GM21526 (cell line): ENCODE data around the gene ENTPD3.

Experiments
- ATAC-seq: cut with Tn5 transposase; IDR thresholded peaks from one replicate; pipeline ENCODE4 v1.9.1; 2021; ENCODE audit warnings: moderate library complexity; ENCODE audit not compliant: unreplicated experiment, low FRiP score

The ENTPD3 gene

GRCh38 chr3:40398346-40398745 is 11.4 kb downstream of the ENTPD3 start:
- ATAC-seq, result no peak

GRCh38 chr3:40404591-40405198 is 17.7 kb downstream of the ENTPD3 start:
- ATAC-seq, result no peak

GRCh38 chr3:40407007-40407406 is 20.0 kb downstream of the ENTPD3 start:
- ATAC-seq, result no peak

- no peak for ATAC-seq
These were observed 20.6 kb downstream of the ENTPD3 start for GRCh38 chr3:40407611-40408010.

- no peak for ATAC-seq
These were observed 27.3 kb downstream of the ENTPD3 start for GRCh38 chr3:40414270-40414669.

- ATAC-seq, result no peak
These were observed 31.0 kb downstream of the ENTPD3 start for GRCh38 chr3:40417845-40418543.

- no peak for ATAC-seq
These were observed 35.9 kb downstream of the ENTPD3 start for GRCh38 chr3:40422861-40423260.

GRCh38 chr3:40427045-40427669 is 40.2 kb downstream of the ENTPD3 start:
- no peak for ATAC-seq

- no peak for ATAC-seq
These were observed 45.8 kb downstream of the ENTPD3 start for GRCh38 chr3:40432793-40433192.

- no peak for ATAC-seq
These were observed 50.9 kb downstream of the ENTPD3 start for GRCh38 chr3:40437889-40438288.

GRCh38 chr3:40445062-40445461 is 58.1 kb downstream of the ENTPD3 start:
- ATAC-seq, result no peak

GRCh38 chr3:40445880-40446279 is 58.9 kb downstream of the ENTPD3 start:
- ATAC-seq, result no peak

GRCh38 chr3:40450438-40450837 is 63.5 kb downstream of the ENTPD3 start:
- ATAC-seq, result no peak

GRCh38 chr3:40451551-40451950 is 64.6 kb downstream of the ENTPD3 start:
- no peak for ATAC-seq

- no peak for ATAC-seq
These were observed 65.1 kb downstream of the ENTPD3 start for GRCh38 chr3:40452057-40452456.

GRCh38 chr3:40452562-40452875 is 65.5 kb downstream of the ENTPD3 start:
- no peak for ATAC-seq

- peak; percentile 94 for ATAC-seq
These were observed 66.1 kb downstream of the ENTPD3 start for GRCh38 chr3:40452876-40453730.

GRCh38 chr3:40453933-40454332 is 66.9 kb downstream of the ENTPD3 start:
- ATAC-seq, result no peak

- no peak for ATAC-seq
These were observed 68.3 kb downstream of the ENTPD3 start for GRCh38 chr3:40455328-40455727.

GRCh38 chr3:40456279-40456939 is 69.4 kb downstream of the ENTPD3 start:
- ATAC-seq, result no peak
